Activated T-cell treated with anti-CD3 and anti-CD28 coated beads, Interleukin-2, amount 50 U/mL, for 72 hours (primary cell): ENCODE data around the gene BTN1A1. TPM values are rescaled to one million over a fixed set of nuclear protein-coding genes. Genes with fewer than 3 reads are reported as not detected.

Experiments used
- ATAC-seq, 2 donors: fragments of 150-1000 bp; cut with Tn5 transposase; replicated peaks in 1 of 2; 2 replicates each; pipeline ENCODE4 v1.10.0; 2021; ENCODE audit warnings: moderate library complexity in 2 of 2, mild to moderate bottlenecking in 1 of 2
- DNase-seq, 2 donors: peaks; one replicate each; pipeline ENCODE4 v3.0.0; 2021 to 2022; ENCODE audit warnings: mixed read lengths in 1 of 2
- H3K27ac Mint-ChIP-seq: one replicate; pipeline ENCODE4 v1.8.0; 2022; ENCODE audit warnings: mild to moderate bottlenecking, moderate library complexity, mixed read lengths
- H3K27me3 Mint-ChIP-seq: one replicate; pipeline ENCODE4 v1.8.0; 2022; ENCODE audit warnings: low read depth, mixed read lengths
- H3K36me3 Mint-ChIP-seq, 2 donors: one replicate each; pipeline ENCODE4 v1.8.0; 2022; ENCODE audit warnings: mixed read lengths in 2 of 2, mild to moderate bottlenecking in 1 of 2; ENCODE audit not compliant: insufficient read depth in 2 of 2
- H3K4me1 Mint-ChIP-seq: one replicate; pipeline ENCODE4 v1.8.0; 2022; ENCODE audit warnings: low read depth, mixed read lengths
- H3K4me3 Mint-ChIP-seq, 2 donors: one replicate each; pipeline ENCODE4 v1.8.0; 2022; ENCODE audit warnings: mild to moderate bottlenecking in 2 of 2, mixed read lengths in 2 of 2, moderate library complexity in 2 of 2
- H3K9me3 Mint-ChIP-seq, 2 donors: one replicate each; pipeline ENCODE4 v1.8.0; 2022; ENCODE audit warnings: mixed read lengths in 2 of 2
- total RNA-seq, 2 donors: library from RNA; stranded (reverse); gene quantifications; one replicate each; pipeline ENCODE4 v1.2.3, GENCODE V29; 2022

BTN1A1 gene
- total RNA-seq, 2 donors from 2014 or later = 0.10 TPM; not detected in 1

DNA sequence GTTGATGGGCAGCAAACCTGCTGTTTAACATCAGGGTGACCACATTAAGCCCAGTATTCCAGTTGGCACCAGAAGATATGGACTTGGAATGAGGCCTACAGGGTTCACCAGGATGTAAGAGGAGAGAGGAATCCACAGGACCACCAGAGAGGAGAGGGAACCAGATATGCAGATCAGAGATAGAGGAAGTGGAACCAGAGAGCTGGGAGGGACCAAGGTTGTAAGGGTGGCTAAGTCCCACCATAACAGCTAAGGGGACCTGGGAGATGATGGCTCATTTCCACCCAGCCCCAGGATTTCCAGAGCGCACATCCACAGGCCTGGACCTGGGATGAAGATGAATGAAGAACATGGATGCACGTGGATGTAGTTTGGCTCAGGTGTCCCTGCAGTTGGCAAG, 31.3 kb upstream of the BTN1A1 start:
- DNase-seq = no peak
- Mint-ChIP-seq H3K9me3 (peaks cover 8% of the 10 kb centered on the region in 2 donors), H3K27ac (no peak overlapping the region), H3K4me3 (no peak overlapping the region), H3K27me3 (no peaks in the 10 kb centered on the region), H3K4me1 (peaks cover 19% of the 10 kb centered on the region), H3K36me3 (peaks cover 30 to 51% of the 10 kb centered on the region in 2 donors)
- ATAC-seq = no peak

DNA sequence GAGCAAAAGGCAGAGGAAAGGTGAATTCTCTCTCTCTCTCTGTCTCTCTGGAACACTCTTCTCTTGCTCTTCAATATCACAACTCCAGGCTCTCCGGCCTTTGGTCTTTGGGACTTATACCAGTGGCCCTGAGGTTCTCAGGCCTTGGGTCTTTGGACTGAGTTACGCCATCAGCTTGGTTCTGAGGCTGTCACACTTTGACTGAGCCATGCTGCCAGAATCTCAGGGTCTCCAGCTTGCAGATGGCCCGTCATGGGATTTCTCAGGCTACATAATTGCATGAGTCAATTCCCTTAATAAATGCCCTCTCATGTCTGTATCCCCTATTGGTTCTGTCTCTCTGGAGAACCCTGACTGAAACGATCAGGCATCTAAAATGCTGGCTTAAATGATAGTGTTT, 29.5 kb upstream of the BTN1A1 start:
- H3K4me1 Mint-ChIP-seq = peaks cover 26% of the 10 kb centered on the region
- DNase-seq = no peak
- no peak for ATAC-seq
- no peaks in the 10 kb centered on the region for H3K27me3 Mint-ChIP-seq
- no peak overlapping the region for H3K4me3 Mint-ChIP-seq
- peak overlapping the region; percentile 70 for H3K27ac Mint-ChIP-seq
- H3K9me3 Mint-ChIP-seq = peaks cover 8% of the 10 kb centered on the region in 2 donors
- H3K36me3 Mint-ChIP-seq = peaks cover 23 to 45% of the 10 kb centered on the region in 2 donors

DNA sequence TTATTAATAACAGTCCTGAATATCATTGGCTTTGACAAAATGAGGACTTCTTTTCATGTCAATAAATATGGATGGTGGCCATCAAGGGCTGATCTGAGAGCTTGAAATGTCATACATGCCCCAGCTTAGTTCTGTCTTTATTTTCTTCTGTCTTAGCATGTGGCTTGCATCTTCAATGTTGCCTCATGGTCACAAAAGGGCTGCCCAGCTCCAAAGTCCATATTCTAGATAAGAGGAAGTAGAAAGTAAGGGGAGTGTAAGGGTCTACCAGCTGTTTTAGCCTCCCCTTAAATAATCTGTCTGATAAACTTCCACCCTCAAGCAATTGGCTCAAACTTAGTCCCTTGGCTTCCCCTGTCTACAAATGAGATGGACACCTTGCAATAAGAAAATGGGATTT, 28.1 kb upstream of the BTN1A1 start:
- no peak for DNase-seq
- no peaks in the 10 kb centered on the region for H3K27me3 Mint-ChIP-seq
- no peak overlapping the region for H3K4me3 Mint-ChIP-seq
- peaks cover 8% of the 10 kb centered on the region in 2 donors for H3K9me3 Mint-ChIP-seq
- H3K4me1 Mint-ChIP-seq = peaks cover 36% of the 10 kb centered on the region
- H3K27ac Mint-ChIP-seq = no peak overlapping the region
- no peak for ATAC-seq
- peaks cover 23 to 46% of the 10 kb centered on the region in 2 donors for H3K36me3 Mint-ChIP-seq

DNA sequence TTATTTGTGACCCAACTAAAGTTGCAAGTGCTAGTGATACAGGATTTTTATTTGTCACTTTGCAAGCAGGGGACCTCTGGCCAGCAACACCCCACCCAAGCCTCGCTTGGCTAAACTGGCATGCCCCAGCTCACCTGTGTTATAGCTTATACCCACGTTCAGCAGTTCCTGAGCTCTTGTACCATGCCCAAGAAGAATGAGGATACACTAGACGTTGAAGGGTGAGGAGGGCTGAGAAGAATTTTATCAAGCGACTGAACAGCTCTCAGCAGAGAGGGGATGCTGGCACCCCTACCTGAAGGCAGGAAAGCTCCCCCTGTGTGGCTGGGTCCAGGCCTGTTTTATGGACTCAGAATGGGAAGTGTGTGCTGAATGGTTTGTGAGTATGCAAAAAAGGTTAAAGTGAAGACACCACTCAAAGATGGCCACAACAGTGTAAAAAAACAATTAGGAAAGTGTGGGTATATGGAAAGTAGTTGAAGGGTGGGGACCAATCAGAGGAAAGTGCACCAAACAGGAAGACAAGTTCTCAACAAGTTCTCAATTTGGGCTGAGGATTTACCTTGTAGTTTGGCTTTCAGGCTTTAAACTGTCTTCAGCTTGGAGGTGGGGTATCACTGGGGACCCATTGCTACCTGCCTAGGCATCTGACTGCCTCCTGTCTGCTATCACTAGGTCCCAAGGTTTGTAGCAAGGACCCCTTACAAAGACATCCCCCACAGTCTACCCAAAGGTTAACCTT, 27.4 kb upstream of the BTN1A1 start:
- Mint-ChIP-seq H3K9me3 (peaks cover 8% of the 10 kb centered on the region in 2 donors), H3K27me3 (no peaks in the 10 kb centered on the region), H3K4me1 (peaks cover 42% of the 10 kb centered on the region), H3K27ac (peak overlapping the region; percentile 100), H3K36me3 (peaks cover 23 to 45% of the 10 kb centered on the region in 2 donors), H3K4me3 (peak overlapping the region; percentile 96 to 100)
- DNase-seq (no peak), ATAC-seq (no peak)

DNA sequence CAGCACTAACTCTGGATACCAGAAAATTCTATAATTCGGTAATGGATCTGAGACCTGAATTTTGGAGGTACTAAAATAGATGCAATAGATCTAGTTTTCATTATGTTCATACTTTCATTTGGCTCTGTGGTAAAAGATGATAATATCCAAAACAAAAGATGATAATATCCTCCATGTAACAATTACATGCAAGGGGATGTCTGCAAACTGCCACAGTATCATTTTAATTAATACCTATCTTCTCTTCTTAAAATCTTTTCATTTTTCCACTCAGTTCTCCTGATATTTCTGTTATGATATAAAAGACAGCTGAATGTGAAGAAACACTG, 26.7 kb upstream of the BTN1A1 start:
- Mint-ChIP-seq H3K4me3 (peak overlapping the region; percentile 96 to 100), H3K27ac (peak overlapping the region; percentile 100), H3K9me3 (peaks cover 8% of the 10 kb centered on the region in 2 donors), H3K36me3 (peaks cover 20 to 40% of the 10 kb centered on the region in 2 donors), H3K27me3 (no peaks in the 10 kb centered on the region), H3K4me1 (peaks cover 42% of the 10 kb centered on the region)
- no peak for DNase-seq
- ATAC-seq = no peak

DNA sequence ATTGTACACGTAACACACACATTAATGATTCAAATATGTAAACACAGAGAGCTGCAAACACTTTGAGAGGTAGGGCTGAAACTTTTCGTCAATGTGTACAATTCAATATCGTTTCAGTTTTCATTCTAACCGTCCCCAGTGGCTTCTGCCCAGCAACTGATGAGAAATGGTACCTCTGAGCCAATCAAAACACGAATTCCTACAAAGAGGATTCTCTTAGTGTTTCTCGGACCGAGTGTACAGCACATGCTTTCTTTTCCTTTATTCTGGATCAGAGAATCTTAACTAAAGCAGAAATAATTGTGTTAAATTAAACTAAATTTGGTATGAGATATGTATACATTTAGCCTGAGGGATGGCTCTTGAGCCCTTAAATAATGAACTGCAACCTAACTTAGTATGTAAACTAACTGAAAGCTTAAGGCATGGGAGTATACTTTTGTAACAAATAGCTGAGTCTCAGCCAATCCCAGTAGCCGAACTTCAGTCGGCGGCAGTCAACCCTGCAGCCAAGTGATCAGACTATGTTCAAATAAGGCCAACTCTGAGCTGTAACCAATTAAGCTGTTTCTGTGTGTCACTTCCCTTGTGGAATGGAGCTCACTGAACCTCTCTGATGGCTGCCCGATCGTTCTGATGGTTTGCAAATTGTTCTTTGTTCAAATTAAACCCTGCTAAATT, 26.2 kb upstream of the BTN1A1 start:
- peak overlapping the region; percentile 96 to 100 for H3K4me3 Mint-ChIP-seq
- ATAC-seq (peak; percentile 94 to 97), DNase-seq (peak; percentile 80 to 81)
- peaks cover 42% of the 10 kb centered on the region for H3K4me1 Mint-ChIP-seq
- H3K36me3 Mint-ChIP-seq = peaks cover 15 to 34% of the 10 kb centered on the region in 2 donors
- peak overlapping the region; percentile 100 for H3K27ac Mint-ChIP-seq
- H3K9me3 Mint-ChIP-seq = peaks cover 6 to 8% of the 10 kb centered on the region in 2 donors
- H3K27me3 Mint-ChIP-seq = no peaks in the 10 kb centered on the region

DNA sequence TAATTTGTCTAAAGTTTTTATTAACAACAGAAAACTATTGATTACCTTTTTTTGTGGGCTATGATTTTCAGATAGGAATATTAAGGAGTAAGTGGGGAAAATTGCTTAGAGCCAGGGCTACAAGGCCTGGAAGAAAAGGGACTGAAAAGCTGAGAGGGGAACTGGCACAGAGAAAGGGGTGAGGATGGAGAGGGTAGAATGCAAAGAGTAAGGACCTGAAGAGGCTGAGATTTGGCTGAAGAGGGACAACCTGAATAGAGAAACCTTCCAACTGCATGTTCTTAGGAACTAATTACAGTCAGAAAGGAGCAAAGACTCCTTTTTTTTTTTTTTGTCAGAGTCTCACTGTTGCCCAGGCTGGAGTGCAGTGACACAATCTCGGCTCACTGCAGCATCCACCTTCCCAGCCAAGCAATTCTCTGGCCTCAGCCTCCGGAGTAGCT, 25.6 kb upstream of the BTN1A1 start:
- DNase-seq = peak in 1 of 2 donors; percentile 12
- Mint-ChIP-seq H3K27ac (peak overlapping the region; percentile 100), H3K27me3 (no peaks in the 10 kb centered on the region), H3K4me1 (peaks cover 42% of the 10 kb centered on the region), H3K4me3 (peak overlapping the region; percentile 96 to 100), H3K9me3 (peaks cover 6 to 8% of the 10 kb centered on the region in 2 donors), H3K36me3 (peaks cover 15 to 32% of the 10 kb centered on the region in 2 donors)
- ATAC-seq = no peak

DNA sequence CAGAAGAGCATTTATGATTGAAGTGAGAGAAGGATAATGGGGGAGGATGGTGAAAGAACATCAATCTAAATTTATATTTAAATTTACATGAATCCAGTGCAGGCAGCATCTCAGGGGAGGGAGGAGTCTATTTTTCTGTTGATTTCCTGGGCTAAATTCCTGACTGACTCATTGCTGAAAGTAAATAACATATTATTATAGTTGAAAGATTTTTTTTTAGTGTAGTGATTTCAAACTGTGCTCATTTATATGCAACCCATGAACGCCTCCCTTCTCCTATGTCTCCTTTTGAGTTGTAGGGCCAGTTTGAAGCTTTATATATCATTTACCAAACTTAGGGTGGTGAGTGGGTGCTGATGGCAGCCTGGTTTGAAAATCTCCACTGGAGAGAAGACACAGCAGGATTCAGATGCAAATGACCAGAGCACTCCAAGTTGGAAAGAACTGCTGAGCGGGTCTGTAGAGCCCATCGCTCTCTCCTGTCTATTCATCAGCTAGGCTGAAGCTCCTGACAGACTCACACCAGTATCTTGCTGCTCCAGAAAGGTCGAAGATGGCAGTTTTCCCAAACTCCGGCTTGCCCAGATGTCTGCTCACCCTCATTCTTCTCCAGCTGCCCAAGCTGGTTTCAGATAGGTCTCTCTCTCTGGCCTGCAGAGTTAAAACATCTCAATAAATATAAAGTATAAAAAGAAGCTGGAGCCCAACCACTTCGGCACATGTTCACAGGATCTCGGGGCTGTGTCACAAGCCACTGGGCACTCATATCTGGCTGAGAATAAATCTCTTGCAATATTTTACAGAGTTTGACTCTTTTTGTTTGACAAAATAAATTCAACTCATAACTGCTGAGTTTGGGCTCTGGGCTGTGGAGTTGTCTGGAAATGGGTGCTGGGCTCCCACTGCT, 24.0 kb upstream of the BTN1A1 start:
- Mint-ChIP-seq H3K27me3 (no peaks in the 10 kb centered on the region), H3K4me1 (peaks cover 42% of the 10 kb centered on the region), H3K4me3 (peak overlapping the region in 1 of 2 donors; percentile 18), H3K27ac (peak overlapping the region; percentile 39), H3K36me3 (peaks cover 15 to 28% of the 10 kb centered on the region in 2 donors), H3K9me3 (peaks cover 6 to 8% of the 10 kb centered on the region in 2 donors)
- DNase-seq (no peak), ATAC-seq (no peak)

DNA sequence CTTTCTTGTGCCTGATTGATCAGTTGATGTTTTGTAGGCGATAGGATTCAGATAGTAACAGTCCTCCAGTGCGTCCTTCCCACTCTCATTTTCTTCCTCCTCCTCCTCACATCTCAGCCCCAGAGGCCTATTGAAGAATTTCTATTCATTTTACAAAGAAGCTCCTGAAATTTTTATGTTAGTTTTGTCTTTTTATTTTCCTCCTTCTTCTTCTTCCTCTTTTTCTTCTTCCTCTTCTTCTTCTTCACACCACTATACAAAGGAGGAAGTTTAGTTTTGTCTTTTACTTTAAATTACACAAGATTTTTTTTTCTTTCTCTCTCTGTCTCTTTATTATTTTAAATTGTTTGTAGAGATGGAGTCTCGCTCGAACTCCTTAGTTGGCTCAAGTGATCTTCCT, 23.2 kb upstream of the BTN1A1 start:
- Mint-ChIP-seq H3K36me3 (peaks cover 9 to 22% of the 10 kb centered on the region in 2 donors), H3K4me1 (peaks cover 49% of the 10 kb centered on the region), H3K27ac (peak overlapping the region; percentile 88), H3K4me3 (peak overlapping the region in 1 of 2 donors; percentile 42), H3K9me3 (peaks cover 3 to 4% of the 10 kb centered on the region in 2 donors), H3K27me3 (no peaks in the 10 kb centered on the region)
- no peak for DNase-seq
- ATAC-seq = no peak

DNA sequence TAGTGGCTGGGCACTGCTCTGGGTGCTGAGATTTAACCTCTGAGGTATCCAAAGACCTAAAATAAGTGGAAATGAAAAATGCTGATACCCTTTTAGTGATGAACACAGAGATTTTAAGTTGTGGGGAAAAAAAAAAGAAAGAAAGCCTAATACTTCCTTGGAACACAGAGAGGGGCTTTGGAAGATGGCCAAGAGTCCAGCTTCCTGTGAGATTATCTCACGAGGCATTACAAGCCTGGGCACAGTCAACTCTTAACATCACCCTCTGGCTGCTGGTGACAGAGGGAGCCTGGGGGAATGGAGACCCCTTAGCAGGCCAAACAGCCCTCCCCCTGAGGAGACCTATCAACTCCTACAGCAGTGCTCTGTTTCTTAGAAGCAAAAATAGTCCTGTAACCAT, 22.7 kb upstream of the BTN1A1 start:
- Mint-ChIP-seq H3K27me3 (no peaks in the 10 kb centered on the region), H3K4me3 (peak overlapping the region in 1 of 2 donors; percentile 42), H3K4me1 (peaks cover 49% of the 10 kb centered on the region), H3K27ac (no peak overlapping the region), H3K9me3 (peaks cover 3 to 4% of the 10 kb centered on the region in 2 donors), H3K36me3 (peaks cover 7 to 17% of the 10 kb centered on the region in 2 donors)
- ATAC-seq = no peak
- no peak for DNase-seq

DNA sequence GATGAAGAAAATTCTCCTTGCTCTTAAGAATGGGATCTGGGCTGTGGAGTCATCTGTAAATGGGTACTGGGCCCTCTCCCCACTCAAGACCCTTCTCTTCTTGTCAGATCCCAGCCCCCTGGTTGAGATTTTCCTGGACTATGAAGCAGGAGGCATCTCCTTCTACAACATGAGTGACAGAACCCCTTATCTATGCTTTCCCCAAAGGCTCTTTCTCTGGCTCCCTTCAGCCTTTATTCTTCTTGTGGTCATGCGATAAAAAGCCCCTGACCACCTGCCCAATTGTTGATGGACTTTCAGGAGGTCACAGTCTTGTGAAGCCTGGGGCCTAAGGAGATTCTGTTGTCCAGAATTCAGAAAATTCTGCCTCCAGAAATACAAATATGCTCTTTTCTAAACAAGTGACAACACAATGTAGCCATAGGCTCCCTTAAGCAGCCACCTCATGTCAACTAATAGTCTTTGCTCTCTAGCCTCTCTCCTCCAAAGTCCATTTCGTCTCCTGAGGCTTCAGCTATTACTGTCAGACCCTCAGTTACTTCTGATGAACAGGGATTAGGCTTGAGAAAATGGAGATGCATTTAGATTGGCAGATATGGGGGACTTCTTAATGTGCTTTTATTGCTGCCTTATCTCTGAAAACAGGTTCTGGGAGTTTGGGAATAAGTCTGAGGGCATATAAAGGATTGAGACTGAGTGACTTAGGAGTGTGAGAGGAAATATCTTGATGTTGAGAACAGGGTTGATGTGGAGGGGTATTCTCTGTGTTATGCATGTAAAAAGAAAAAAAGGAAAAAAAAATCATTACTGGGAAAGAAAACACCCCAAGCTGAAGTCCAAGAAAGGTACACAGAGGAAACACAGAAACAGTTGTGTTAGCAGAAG, 21.8 kb upstream of the BTN1A1 start:
- ATAC-seq = no peak
- H3K27me3 Mint-ChIP-seq = no peaks in the 10 kb centered on the region
- peaks cover 40% of the 10 kb centered on the region for H3K4me1 Mint-ChIP-seq
- no peak for DNase-seq
- H3K36me3 Mint-ChIP-seq = peaks cover 3 to 13% of the 10 kb centered on the region in 2 donors
- H3K4me3 Mint-ChIP-seq = no peak overlapping the region
- H3K27ac Mint-ChIP-seq = no peak overlapping the region
- H3K9me3 Mint-ChIP-seq = no peaks in the 10 kb centered on the region

DNA sequence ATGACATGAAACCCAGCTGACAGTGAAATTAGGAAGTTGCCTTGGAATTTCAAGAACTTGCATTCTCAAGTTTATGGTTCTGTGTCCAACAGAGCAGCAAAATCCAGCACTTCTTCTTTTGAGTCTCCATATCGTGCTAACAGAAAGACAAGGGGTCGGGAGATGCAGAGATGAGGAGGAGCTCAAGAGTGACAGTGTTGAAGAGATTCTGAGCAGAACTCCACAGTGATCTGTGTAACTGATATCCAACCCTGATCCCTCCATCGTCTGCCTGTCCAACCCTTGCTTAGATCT, 21.2 kb upstream of the BTN1A1 start:
- DNase-seq (no peak), ATAC-seq (no peak)
- H3K36me3 Mint-ChIP-seq = peaks cover 3 to 11% of the 10 kb centered on the region in 2 donors
- peaks cover 35% of the 10 kb centered on the region for H3K4me1 Mint-ChIP-seq
- H3K9me3 Mint-ChIP-seq = no peaks in the 10 kb centered on the region
- H3K4me3 Mint-ChIP-seq = no peak overlapping the region
- no peak overlapping the region for H3K27ac Mint-ChIP-seq
- H3K27me3 Mint-ChIP-seq = no peaks in the 10 kb centered on the region
